GM12878 (cell line): ENCODE data around the gene CYBC1. TPM values are rescaled to one million over a fixed set of nuclear protein-coding genes. Genes with fewer than 3 reads are reported as not detected.

ENCODE experiments used
- ATAC-seq: fragments of 200-7000 bp; cut with Tn5 transposase; 3 replicates; pipeline ENCODE4 v1.9.1; 2020; ENCODE audit warnings: mild to moderate bottlenecking, moderate library complexity
- BruUV-seq: library from RNA; stranded (reverse); fragments of 400-500 nt; replicated peaks from 2 replicates; lab custom pipeline; 2021; lab: Mats Ljungman, UMichigan
- CTCF ChIA-PET: fragments of 300-600 bp; sonication (Branson Sonifier 250); formaldehyde crosslinking; extraction: SDS; loops from one replicate; lab custom pipeline; 2021; ENCODE audit warnings: inconsistent platforms; lab: Yijun Ruan, JAX
- POLR2A ChIA-PET: fragments of 350-600 bp; formaldehyde crosslinking; extraction: SDS; loops from one replicate; lab custom pipeline; 2021; ENCODE audit warnings: inconsistent platforms; lab: Charles Lee
- RAD21 ChIA-PET: fragments of 300-600 bp; sonication (Branson Sonifier 250); formaldehyde crosslinking; loops from one replicate; lab custom pipeline; 2023; ENCODE audit warnings: antibody characterized with exemption; ENCODE audit not compliant: unreplicated experiment; lab: Charles Lee
- SMC1A ChIA-PET: fragments of 300-600 bp; sonication (Branson Sonifier 250); formaldehyde crosslinking; loops from one replicate; lab custom pipeline; 2023; ENCODE audit not compliant: unreplicated experiment, uncharacterized antibody; lab: Charles Lee
- DNase-seq: peaks from one replicate; pipeline ENCODE4 v3.0.0-alpha.2; 2011; ENCODE audit warnings: low read depth, low spot score
- FAIRE-seq: peaks from 3 replicates; lab custom pipeline; 2011; peaks lifted over from hg19 to GRCh38; lab: Jason Lieb, UNC
- H2AFZ ChIP-seq: 2 replicates; pipeline ENCODE4 v1.6.0; 2011; ENCODE audit warnings: low read depth, low read length, control low read depth; ENCODE audit not compliant: control insufficient read depth
- H3K27ac ChIP-seq: 2 replicates; pipeline ENCODE4 v1.5.1; 2011; ENCODE audit warnings: control low read depth; ENCODE audit not compliant: control insufficient read depth, insufficient read depth
- H3K27me3 ChIP-seq, 2 experiments: replicated peaks in 1 of 2; 2 replicates each; pipeline versions ENCODE4 v1.6.0 to v1.6.1; 2011; ENCODE audit warnings: low read length in 1 of 2; ENCODE audit not compliant: control insufficient read depth in 2 of 2, insufficient read depth in 2 of 2
- H3K36me3 ChIP-seq, 2 experiments: 2 replicates each; pipeline ENCODE4 v1.5.1; 2011; ENCODE audit warnings: low read length in 1 of 2; ENCODE audit not compliant: control insufficient read depth in 2 of 2, insufficient read depth in 2 of 2
- H3K4me1 ChIP-seq: 2 replicates; pipeline ENCODE4 v1.6.1; 2011; ENCODE audit warnings: mild to moderate bottlenecking, low read length, moderate library complexity, mixed read lengths; ENCODE audit not compliant: control insufficient read depth, insufficient read depth
- H3K4me2 ChIP-seq: 2 replicates; pipeline ENCODE4 v1.6.0; 2011; ENCODE audit warnings: control low read depth; ENCODE audit not compliant: control insufficient read depth, insufficient read depth
- H3K4me3 ChIP-seq: fragments of 200-600 bp; sonication (generic); 2 replicates; pipeline ENCODE4 v1.5.1; 2016
- H3K79me2 ChIP-seq: 2 replicates; pipeline ENCODE4 v1.6.0; 2011; ENCODE audit warnings: low read length; ENCODE audit not compliant: control insufficient read depth, insufficient read depth
- H3K9ac ChIP-seq: 2 replicates; pipeline ENCODE4 v1.8.0; 2011; ENCODE audit warnings: low read length, control low read depth, mixed read lengths; ENCODE audit not compliant: control insufficient read depth, insufficient read depth
- H3K9me3 ChIP-seq: replicated peaks from 3 replicates; pipeline ENCODE4 v1.5.1; 2011; ENCODE audit warnings: mild to moderate bottlenecking, low read length; ENCODE audit not compliant: control insufficient read depth, insufficient read depth
- H4K20me1 ChIP-seq: 2 replicates; pipeline ENCODE4 v1.6.0; 2011; ENCODE audit not compliant: control insufficient read depth, insufficient read depth
- CBX3 ChIP-seq: fragments of 200-600 bp; sonication (generic); IDR thresholded peaks from 2 replicates; pipeline ENCODE4 v1.6.1; 2016; ENCODE audit warnings: low read depth, borderline replicate concordance
- CEBPB ChIP-seq, 2 experiments: fragments of 150-350 bp in 1 of 2; IDR thresholded peaks; 2 replicates each; pipeline ENCODE4 v1.6.1; 2012 to 2014; ENCODE audit warnings: low read depth in 2 of 2, low read length in 2 of 2, borderline replicate concordance in 1 of 2, inconsistent platforms in 1 of 2
- FOXK2 ChIP-seq: fragments of 450-650 bp; IDR thresholded peaks from 2 replicates; pipeline ENCODE4 v1.6.1; 2017; ENCODE audit warnings: mild to moderate bottlenecking, moderate library complexity
- KDM1A ChIP-seq: fragments of 200-600 bp; sonication (generic); IDR thresholded peaks from 2 replicates; pipeline ENCODE4 v1.6.1; 2016; ENCODE audit warnings: borderline replicate concordance
- NFYB ChIP-seq: IDR thresholded peaks from 2 replicates; pipeline ENCODE4 v1.6.1; 2011; ENCODE audit warnings: low read depth, mild to moderate bottlenecking, low read length, improper control_type of control experiment, moderate library complexity; ENCODE audit not compliant: insufficient read depth
- POU2F2 ChIP-seq: IDR thresholded peaks from 3 replicates; pipeline ENCODE4 v1.6.1; 2011; ENCODE audit warnings: low read depth, mild to moderate bottlenecking, low read length, borderline replicate concordance
- whole genome bisulfite sequencing: methylation state at CpG from one replicate; pipeline ENCODE4 v1.1.6; 2016; ENCODE audit warnings: low lambda C conversion rate; ENCODE audit not compliant: insufficient replicate concordance, insufficient coverage; ENCODE audit errors: missing lambda C conversion rate; 5-methylcytosine and 5-hydroxymethylcytosine counted together
- in situ Hi-C: fragments of 300-500 bp; cut with MboI; formaldehyde crosslinking; loops from 9 replicates; pipeline ENCODE4 v1.14.3; 2018; ENCODE audit warnings: mixed read lengths
- intact Hi-C: fragments of 100-400 bp; cut with micrococcal nuclease; formaldehyde crosslinking; loops from one replicate; pipeline ENCODE4 v1.14.2; 2022; ENCODE audit not compliant: unreplicated experiment
- polyA plus RNA-seq, 11 experiments: library from polyadenylated mRNA; depleted of rRNA in 4 of 11; unstranded in 6 of 11; stranded (reverse) in 5 of 11; fragments of >200 nt; fragmentation: Nextera tagmentation in 4 of 11; fragmentation: Illumina TruSeq in 1 of 11; extraction: Ambion mirVana in 4 of 11; extraction: Trizol in 1 of 11; gene quantifications; 1 replicate in 1 of 11; 2 replicates in 10 of 11; pipeline versions ENCODE4 v1.2.1 to v1.2.3, GENCODE V29; 2011 to 2016; ENCODE audit warnings: inconsistent platforms in 2 of 11, missing spikeins in 2 of 11, low read depth in 1 of 11
- total RNA-seq, 4 experiments: library from RNA; depleted of rRNA in 3 of 4; stranded (reverse); fragments of >200 nt in 3 of 4; fragmentation: Illumina TruSeq in 1 of 4; extraction: Trizol in 1 of 4; gene quantifications; 2 replicates each; pipeline versions ENCODE4 v1.2.1 to v1.2.3, GENCODE V29; 2013 to 2021

The CYBC1 gene
- total and polyA plus RNA-seq, 10 of the 15 experiments (the other 5 are each of a cell fraction or from before 2014, with no cell fraction given): 4.2 to 162 (median 133) TPM

GRCh38 chr17:82495844-82496528, 45.4 kb upstream of the CYBC1 start:
- WGBS: 79% methylated on average over 12 of the region's 12 CpGs
- H2AFZ ChIP-seq: no peak overlapping the region
- intact Hi-C loops (no loop called here), in situ Hi-C loops (no loop called here)
- SMC1A ChIA-PET: interaction anchor here (1.0 to 1.5 kb wide), 7 partner anchors 9 to 58 kb away, joined by 3 to 12 read pairs (median 4); partner anchors contain the start of gene CYBC1
- H3K4me2 ChIP-seq: peak overlapping the region; percentile 23
- no peak for TF ChIP-seq CEBPB (IDR thresholded peaks at IDR 0.05; ENCODE audit: borderline replicate concordance in 1 of 2, low read depth in 2 of 2, low read length in 2 of 2)
- 0 out of 2 replicates have a peak, but pooled peaks have one; percentile 38 for TF ChIP-seq NFYB
- no peak for TF ChIP-seq FOXK2
- no peak for TF ChIP-seq CBX3
- TF ChIP-seq POU2F2: no peak
- TF ChIP-seq KDM1A: no peak
- no peaks in the 10 kb centered on the region for H3K79me2 ChIP-seq
- H3K9me3 ChIP-seq: no peaks in the 10 kb centered on the region
- no peaks in the 10 kb centered on the region for H3K36me3 ChIP-seq
- H4K20me1 ChIP-seq: no peaks in the 10 kb centered on the region
- no peak overlapping the region for H3K4me3 ChIP-seq
- CTCF ChIA-PET: interaction anchor here (0.6 to 2.6 kb wide), 10 partner anchors 9 to 58 kb away, joined by 3 to 26 read pairs (median 4); no protein-coding TSS in a partner anchor
- no peak for FAIRE-seq
- no peak for ATAC-seq
- RAD21 ChIA-PET: interaction anchor here (0.8 to 3.3 kb wide), 9 partner anchors 9 to 58 kb away, joined by 3 to 9 read pairs (median 4); partner anchors contain the start of gene FOXK2
- H3K4me1 ChIP-seq: peaks cover 29% of the 10 kb centered on the region
- BruUV-seq: no TSS peak
- no peak for DNase-seq
- H3K27me3 ChIP-seq: no peaks in the 10 kb centered on the region
- no peak overlapping the region; the same call in 1 of the 2 replicates for H3K9ac ChIP-seq
- H3K27ac ChIP-seq: no peak overlapping the region
- POLR2A ChIA-PET: interaction anchor here (0.7 to 1.8 kb wide), 9 partner anchors 8 to 57 kb away, joined by 3 to 6 read pairs (median 3); partner anchors contain the start of gene FOXK2
